OCI-LY7 (cell line): ENCODE data around the gene IGSF21. TPM values are rescaled to one million over a fixed set of nuclear protein-coding genes. Genes with fewer than 3 reads are reported as not detected.

Experiments
- BruUV-seq: library from RNA; stranded (reverse); fragments of 400-500 nt; replicated peaks from 2 replicates; lab custom pipeline; 2021; lab: Mats Ljungman, UMichigan
- CTCF ChIA-PET: fragments of 300-600 bp; sonication (Branson Sonifier 250); formaldehyde crosslinking; loops from one replicate; lab custom pipeline; 2022; ENCODE audit warnings: antibody characterized with exemption; ENCODE audit not compliant: unreplicated experiment; lab: Charles Lee
- POLR2A ChIA-PET: fragments of 300-600 bp; sonication (Branson Sonifier 250); formaldehyde crosslinking; loops from one replicate; lab custom pipeline; 2022; ENCODE audit warnings: antibody characterized with exemption; lab: Charles Lee
- DNase-seq: peaks from one replicate; pipeline ENCODE4 v3.0.0-alpha.2; 2015; ENCODE audit warnings: low spot score
- H2AFZ ChIP-seq: fragments of 200-600 bp; sonication (generic), shearing (Covaris generic); 2 replicates; pipeline ENCODE4 v1.6.1; 2014; ENCODE audit warnings: mild to moderate bottlenecking, antibody characterized with exemption, low read length, moderate library complexity
- H3K27ac ChIP-seq: fragments of 200-600 bp; sonication (generic); 2 replicates; pipeline ENCODE4 v1.5.1; 2014; ENCODE audit warnings: mixed run types, low read depth, mild to moderate bottlenecking, moderate library complexity, low read length, inconsistent platforms; ENCODE audit not compliant: poor library complexity, severe bottlenecking
- H3K36me3 ChIP-seq: fragments of 200-600 bp; sonication (generic); 2 replicates; pipeline ENCODE4 v1.6.1; 2014; ENCODE audit warnings: mild to moderate bottlenecking, antibody characterized with exemption, low read length, moderate library complexity, mixed read lengths; ENCODE audit not compliant: insufficient read depth
- H3K4me1 ChIP-seq: fragments of 200-600 bp; sonication (generic); 2 replicates; pipeline ENCODE4 v1.5.1; 2014; ENCODE audit warnings: mild to moderate bottlenecking, low read length; ENCODE audit not compliant: insufficient read depth, poor library complexity, severe bottlenecking
- H3K4me2 ChIP-seq: fragments of 200-600 bp; sonication (generic); 2 replicates; pipeline ENCODE4 v1.6.1; 2014; ENCODE audit warnings: mild to moderate bottlenecking, low read length
- H3K4me3 ChIP-seq: fragments of 200-600 bp; sonication (generic); 2 replicates; pipeline ENCODE4 v1.5.1; 2014; ENCODE audit warnings: mild to moderate bottlenecking, low read depth, low read length; ENCODE audit not compliant: poor library complexity, severe bottlenecking
- H3K79me2 ChIP-seq: fragments of 200-600 bp; sonication (generic); 2 replicates; pipeline ENCODE4 v1.6.1; 2016; ENCODE audit warnings: low read depth, mild to moderate bottlenecking, low read length, moderate library complexity, mixed read lengths; ENCODE audit not compliant: insufficient read depth
- H3K9me2 ChIP-seq: fragments of 200-600 bp; sonication (generic); 2 replicates; pipeline ENCODE4 v1.6.1; 2016; ENCODE audit warnings: mild to moderate bottlenecking, low read length, mixed read lengths; ENCODE audit not compliant: insufficient read depth
- H3K9me3 ChIP-seq: fragments of 200-600 bp; sonication (generic); 2 replicates; pipeline ENCODE4 v1.6.1; 2014; ENCODE audit warnings: mild to moderate bottlenecking, mixed run types, low read length, mixed read lengths
- H4K20me1 ChIP-seq: fragments of 200-600 bp; sonication (generic); 2 replicates; pipeline ENCODE4 v1.6.1; 2014; ENCODE audit warnings: mild to moderate bottlenecking, antibody characterized with exemption, low read length, moderate library complexity, mixed read lengths; ENCODE audit not compliant: insufficient read depth
- EZH2phosphoT487 ChIP-seq: fragments of 200-600 bp; sonication (generic); IDR thresholded peaks from 2 replicates; pipeline ENCODE4 v1.6.1; 2018; ENCODE audit warnings: low read depth, borderline replicate concordance, mild to moderate bottlenecking, mixed run types, antibody characterized with exemption, low read length, moderate library complexity, mixed read lengths
- intact Hi-C: fragments of 100-400 bp; cut with micrococcal nuclease; formaldehyde crosslinking; loops from one replicate; pipeline ENCODE4 v1.10.0; 2022; ENCODE audit not compliant: unreplicated experiment
- total RNA-seq, 2 experiments: library from RNA; depleted of rRNA in 1 of 2; stranded (reverse); fragments of >200 nt in 1 of 2; shearing (Covaris generic) in 1 of 2; gene quantifications; 2 replicates each; pipeline ENCODE4 v1.2.3, GENCODE V29; 2014 to 2022
- TF ChIP-seq, protein P1 (sequence below): fragments of 200-600 bp; sonication (generic); conservative IDR thresholded peaks from 2 replicates; pipeline ENCODE4 v1.5.1; 2014; ENCODE audit warnings: mild to moderate bottlenecking, antibody characterized with exemption, low read length, moderate library complexity, mixed read lengths

Gene IGSF21
- total RNA-seq, 2 experiments from 2014 or later: 0.17 TPM; not detected in 1

DNA sequence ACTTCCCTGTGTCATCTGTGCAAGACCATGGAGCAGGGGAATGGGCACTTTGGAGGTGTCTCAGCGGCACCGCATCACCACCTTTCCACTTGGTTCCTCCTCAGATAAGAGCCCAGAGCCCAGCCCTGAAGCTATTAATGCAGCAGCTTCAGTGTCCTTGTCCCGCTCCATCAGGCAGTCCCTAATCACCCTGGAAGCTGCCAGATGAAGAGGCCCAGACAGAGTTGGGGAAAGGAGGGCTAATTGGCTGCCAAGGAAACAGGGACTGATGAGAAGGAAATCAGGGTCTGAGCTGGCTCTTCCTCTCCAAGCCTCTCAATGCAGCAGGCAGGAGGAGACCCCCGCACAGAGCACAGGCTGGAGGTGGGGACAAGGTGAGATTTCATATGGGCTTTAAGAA lies 290.0 kb downstream of the IGSF21 start:
- no TSS peak for BruUV-seq
- ChIA-PET CTCF (no interaction called here), POLR2A (no interaction called here)
- Histone ChIP-seq H3K9me2 (no peaks in the 10 kb centered on the region), H3K79me2 (no peaks in the 10 kb centered on the region), H4K20me1 (no peaks in the 10 kb centered on the region), H3K4me2 (no peak overlapping the region), H3K4me3 (no peak overlapping the region), H2AFZ (no peak overlapping the region), H3K4me1 (no peaks in the 10 kb centered on the region), H3K9me3 (no peaks in the 10 kb centered on the region), H3K27ac (no peak overlapping the region), H3K36me3 (no peaks in the 10 kb centered on the region)
- no peak for TF ChIP-seq EZH2phosphoT487
- TF ChIP-seq, protein P1, sequence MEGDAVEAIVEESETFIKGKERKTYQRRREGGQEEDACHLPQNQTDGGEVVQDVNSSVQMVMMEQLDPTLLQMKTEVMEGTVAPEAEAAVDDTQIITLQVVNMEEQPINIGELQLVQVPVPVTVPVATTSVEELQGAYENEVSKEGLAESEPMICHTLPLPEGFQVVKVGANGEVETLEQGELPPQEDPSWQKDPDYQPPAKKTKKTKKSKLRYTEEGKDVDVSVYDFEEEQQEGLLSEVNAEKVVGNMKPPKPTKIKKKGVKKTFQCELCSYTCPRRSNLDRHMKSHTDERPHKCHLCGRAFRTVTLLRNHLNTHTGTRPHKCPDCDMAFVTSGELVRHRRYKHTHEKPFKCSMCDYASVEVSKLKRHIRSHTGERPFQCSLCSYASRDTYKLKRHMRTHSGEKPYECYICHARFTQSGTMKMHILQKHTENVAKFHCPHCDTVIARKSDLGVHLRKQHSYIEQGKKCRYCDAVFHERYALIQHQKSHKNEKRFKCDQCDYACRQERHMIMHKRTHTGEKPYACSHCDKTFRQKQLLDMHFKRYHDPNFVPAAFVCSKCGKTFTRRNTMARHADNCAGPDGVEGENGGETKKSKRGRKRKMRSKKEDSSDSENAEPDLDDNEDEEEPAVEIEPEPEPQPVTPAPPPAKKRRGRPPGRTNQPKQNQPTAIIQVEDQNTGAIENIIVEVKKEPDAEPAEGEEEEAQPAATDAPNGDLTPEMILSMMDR: no peak
- intact Hi-C loops: no loop called here
- DNase-seq: no peak

DNA sequence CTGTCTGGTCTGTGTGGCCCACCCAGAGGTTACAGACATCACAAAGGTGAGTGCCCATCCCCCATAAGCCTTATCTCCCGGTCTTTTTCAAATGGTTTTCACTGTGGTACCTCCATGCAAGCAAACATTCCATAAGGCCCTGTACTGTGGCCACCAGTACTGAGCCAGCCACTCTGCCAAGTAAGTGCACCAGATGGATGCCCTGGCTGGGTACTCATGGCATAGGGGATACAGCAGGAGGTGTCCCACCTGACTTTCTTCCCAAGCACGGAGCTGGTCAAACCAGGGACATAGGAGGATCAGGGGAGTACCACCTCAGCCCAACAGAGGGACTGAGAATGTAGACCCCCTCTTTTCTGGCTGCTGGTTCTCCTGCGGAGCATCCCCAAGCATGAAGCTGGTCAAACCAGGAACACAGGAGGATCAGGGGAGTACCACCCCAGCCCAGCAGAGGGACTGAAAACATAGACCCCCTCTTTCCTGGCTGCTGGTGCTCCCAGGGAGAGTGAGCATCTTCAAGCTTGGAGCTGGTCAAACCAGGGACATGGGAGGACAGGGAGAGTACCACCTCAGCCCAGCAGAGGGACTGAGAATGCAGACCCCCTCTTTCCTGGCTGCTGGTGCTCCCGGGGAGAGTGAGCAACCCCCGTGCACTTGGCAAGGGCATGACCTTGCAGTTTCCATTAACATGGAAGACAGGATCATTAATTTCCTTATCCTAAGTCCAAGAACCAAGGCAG lies 291.4 kb downstream of the IGSF21 start:
- Histone ChIP-seq H4K20me1 (no peaks in the 10 kb centered on the region), H3K4me2 (no peak overlapping the region), H3K36me3 (no peaks in the 10 kb centered on the region), H3K79me2 (no peaks in the 10 kb centered on the region), H3K9me2 (no peaks in the 10 kb centered on the region), H2AFZ (no peak overlapping the region), H3K4me3 (no peak overlapping the region), H3K9me3 (no peaks in the 10 kb centered on the region), H3K4me1 (no peaks in the 10 kb centered on the region), H3K27ac (no peak overlapping the region)
- ChIA-PET POLR2A (no interaction called here), CTCF (no interaction called here)
- DNase-seq: no peak
- no TSS peak for BruUV-seq
- no peak for TF ChIP-seq EZH2phosphoT487
- TF ChIP-seq, protein P1: no peak
- intact Hi-C loops: no loop called here

DNA sequence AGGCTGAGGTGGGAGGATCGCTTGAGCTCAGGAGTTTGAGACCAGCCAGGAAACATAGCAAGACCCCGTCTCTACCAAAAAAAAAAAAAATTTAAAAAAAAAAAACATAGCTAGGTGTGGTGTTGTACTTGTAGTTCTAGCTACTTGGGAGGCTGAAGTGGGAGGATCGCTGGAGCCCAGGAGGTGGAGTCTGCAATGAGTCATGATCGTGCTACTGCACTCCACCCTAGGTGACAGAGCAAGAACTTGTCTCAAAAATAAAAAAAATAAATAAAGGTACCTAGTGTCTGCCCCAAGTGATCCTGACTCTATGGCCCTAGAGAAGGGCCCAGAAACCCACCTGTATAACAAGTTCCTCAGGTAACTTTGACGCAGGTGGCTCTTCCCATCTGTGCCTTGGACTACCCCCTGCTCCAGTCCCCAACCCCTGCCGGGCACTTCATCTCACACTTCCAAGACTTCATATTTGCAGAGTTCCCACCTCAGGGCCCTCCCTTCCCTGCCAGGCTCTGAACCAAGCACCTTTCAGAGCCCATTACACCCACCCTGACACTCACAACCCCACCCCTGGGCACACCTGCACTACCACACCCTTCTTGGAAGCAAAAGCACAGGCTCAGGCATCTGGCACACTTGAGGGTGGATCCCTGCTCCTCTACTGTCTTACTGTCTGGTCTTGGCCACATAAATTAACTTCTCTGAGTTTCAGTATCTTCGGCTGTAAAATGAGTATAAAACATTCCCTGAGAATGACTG lies 292.9 kb downstream of the IGSF21 start:
- intact Hi-C loops: no loop called here
- no peaks in the 10 kb centered on the region for H3K36me3 ChIP-seq
- no peak overlapping the region for H3K27ac ChIP-seq
- DNase-seq: no peak
- CTCF ChIA-PET: no interaction called here
- no peaks in the 10 kb centered on the region for H3K9me3 ChIP-seq
- H4K20me1 ChIP-seq: no peaks in the 10 kb centered on the region
- H3K4me2 ChIP-seq: no peak overlapping the region
- no TSS peak for BruUV-seq
- H3K79me2 ChIP-seq: no peaks in the 10 kb centered on the region
- H3K4me1 ChIP-seq: no peaks in the 10 kb centered on the region
- POLR2A ChIA-PET: no interaction called here
- H2AFZ ChIP-seq: no peak overlapping the region
- no peak overlapping the region for H3K4me3 ChIP-seq
- TF ChIP-seq, protein P1: no peak
- TF ChIP-seq EZH2phosphoT487: no peak
- H3K9me2 ChIP-seq: no peaks in the 10 kb centered on the region
